Measurements from ENCODE around the gene GID8. TPM values are rescaled to one million over a fixed set of nuclear protein-coding genes. Genes with fewer than 3 reads are reported as not detected.

The GID8 gene
- total RNA-seq, 4 donors from 2014 or later = 23.2 to 34.8 (median 27.9) TPM

- no peaks in the 10 kb centered on the region for H3K9me3 ChIP-seq
- H3K27ac ChIP-seq = no peak overlapping the region
- 84 to 86% methylated on average over 14 to 15 of the region's 17 CpGs for WGBS, 2 donors (ENCODE audit: low coverage in 1 of 2)
- H3K4me1 ChIP-seq = peaks cover 0 to 21% (median 9%) of the 10 kb centered on the region in 3 donors
- TF ChIP-seq EP300 (IDR thresholded peaks at IDR 0.05) (no peak), POLR2A (IDR thresholded peaks at IDR 0.05) (no peak), POLR2AphosphoS5 (IDR thresholded peaks at IDR 0.05) (no peak), CTCF (IDR thresholded peaks at IDR 0.05) (no peak)
- ATAC-seq = no peak
- no peaks in the 10 kb centered on the region for H3K27me3 ChIP-seq
- H3K36me3 ChIP-seq = peaks cover 0 to 84% of the 10 kb centered on the region in 2 donors
- H3K4me3 ChIP-seq = no peak overlapping the region
These were observed 9.8 kb downstream of the GID8 start for GRCh38 chr20:62947532-62948300.

- Histone ChIP-seq H3K4me1 (peaks cover 5 to 36% (median 24%) of the 10 kb centered on the region in 3 donors), H3K4me3 (no peak overlapping the region), H3K27me3 (no peaks in the 10 kb centered on the region), H3K36me3 (peaks cover 0 to 68% of the 10 kb centered on the region in 2 donors), H3K27ac (no peak overlapping the region), H3K9me3 (no peaks in the 10 kb centered on the region)
- WGBS, 2 donors (ENCODE audit: low coverage in 1 of 2) = 94 to 100% methylated on average over 4 to 5 of the region's 6 CpGs
- no peak for TF ChIP-seq POLR2AphosphoS5 (IDR thresholded peaks at IDR 0.05)
- no peak for TF ChIP-seq EP300 (IDR thresholded peaks at IDR 0.05)
- TF ChIP-seq POLR2A (IDR thresholded peaks at IDR 0.05) = no peak
- no peak for TF ChIP-seq CTCF (IDR thresholded peaks at IDR 0.05)
- no peak for ATAC-seq
These were observed 11.3 kb downstream of the GID8 start for GRCh38 chr20:62949153-62949821.

GRCh38 chr20:62949962-62950361, 12.0 kb downstream of the GID8 start:
- Histone ChIP-seq H3K4me3 (no peak overlapping the region), H3K36me3 (peaks cover 0 to 61% of the 10 kb centered on the region in 2 donors), H3K27ac (no peak overlapping the region), H3K9me3 (no peaks in the 10 kb centered on the region), H3K4me1 (peaks cover 5 to 43% (median 29%) of the 10 kb centered on the region in 3 donors), H3K27me3 (no peaks in the 10 kb centered on the region)
- no peak for TF ChIP-seq POLR2A (IDR thresholded peaks at IDR 0.05)
- ATAC-seq = no peak
- 86 to 90% methylated on average over 2 to 6 of the region's 12 CpGs for WGBS, 2 donors (ENCODE audit: low coverage in 1 of 2)

GRCh38 chr20:62950741-62951140, 12.8 kb downstream of the GID8 start:
- WGBS, 2 donors (ENCODE audit: low coverage in 1 of 2) = 40 to 97% methylated on average over 1 to 5 of the region's 8 CpGs
- Histone ChIP-seq H3K36me3 (peaks cover 0 to 54% of the 10 kb centered on the region in 2 donors), H3K27me3 (no peaks in the 10 kb centered on the region), H3K27ac (peak overlapping the region in 1 of 4 donors; percentile 5), H3K4me1 (peaks cover 5 to 43% (median 29%) of the 10 kb centered on the region in 3 donors), H3K9me3 (no peaks in the 10 kb centered on the region), H3K4me3 (no peak overlapping the region)
- TF ChIP-seq POLR2A (IDR thresholded peaks at IDR 0.05) (no peak), CTCF (IDR thresholded peaks at IDR 0.05) (no peak), POLR2AphosphoS5 (IDR thresholded peaks at IDR 0.05) (no peak), EP300 (IDR thresholded peaks at IDR 0.05) (no peak)
- no peak for ATAC-seq

- Histone ChIP-seq H3K4me3 (no peak overlapping the region), H3K27me3 (no peaks in the 10 kb centered on the region), H3K27ac (peak overlapping the region in 3 of 4 donors; percentile 90 to 98 (median 93)), H3K9me3 (no peaks in the 10 kb centered on the region), H3K36me3 (peaks cover 0 to 48% of the 10 kb centered on the region in 2 donors), H3K4me1 (peaks cover 5 to 43% (median 29%) of the 10 kb centered on the region in 3 donors)
- ATAC-seq = no peak
- TF ChIP-seq CTCF (IDR thresholded peaks at IDR 0.05) = no peak
- TF ChIP-seq EP300 (IDR thresholded peaks at IDR 0.05) = no peak
- no peak for TF ChIP-seq POLR2AphosphoS5 (IDR thresholded peaks at IDR 0.05)
- TF ChIP-seq POLR2A (IDR thresholded peaks at IDR 0.05) = no peak
- 90 to 98% methylated on average over 4 to 5 of the region's 11 CpGs for WGBS, 2 donors (ENCODE audit: low coverage in 1 of 2)
These were observed 13.4 kb downstream of the GID8 start for GRCh38 chr20:62951143-62951895.
